Skeletal muscle tissue (tissue), 4 donors: ENCODE measurements around the gene ZAR1L. TPM values are rescaled to one million over a fixed set of nuclear protein-coding genes. Genes with fewer than 3 reads are reported as not detected.
A peak's percentile ranks its signal among the peaks of the same experiment; 100 is the strongest.
"Not testable (repeated sequence)": the region's sequence is repeated elsewhere in the genome, so short reads cannot be mapped to it uniquely, and the experiment has no call there.

Experiments
- H3K27ac ChIP-seq: one replicate; pipeline ENCODE4 v1.7.0; 2013; ENCODE audit warnings: mild to moderate bottlenecking, low read depth, low read length, inconsistent platforms
- H3K27me3 ChIP-seq, 3 donors: one replicate each; pipeline ENCODE4 v1.7.0; 2013; ENCODE audit warnings: low read length in 3 of 3; ENCODE audit not compliant: control insufficient read depth in 3 of 3, insufficient read depth in 3 of 3
- H3K36me3 ChIP-seq, 3 donors: one replicate each; pipeline ENCODE4 v1.7.0; 2013; ENCODE audit warnings: low read length in 3 of 3; ENCODE audit not compliant: control insufficient read depth in 3 of 3, insufficient read depth in 3 of 3
- H3K4me1 ChIP-seq, 3 donors: one replicate each; pipeline ENCODE4 v1.7.0; 2013; ENCODE audit warnings: low read length in 3 of 3, mild to moderate bottlenecking in 3 of 3; ENCODE audit not compliant: control insufficient read depth in 3 of 3, insufficient read depth in 3 of 3
- H3K4me3 ChIP-seq, 3 donors: one replicate each; pipeline ENCODE4 v1.7.0; 2013; ENCODE audit warnings: low read length in 3 of 3
- H3K9ac ChIP-seq, 3 donors: one replicate each; pipeline ENCODE4 v1.7.0; 2013; ENCODE audit warnings: low read length in 3 of 3, mild to moderate bottlenecking in 3 of 3, moderate library complexity in 2 of 3, low read depth in 1 of 3
- H3K9me3 ChIP-seq, 3 donors: one replicate each; pipeline ENCODE4 v1.7.0; 2013; ENCODE audit warnings: low read length in 3 of 3; ENCODE audit not compliant: control insufficient read depth in 3 of 3
- total RNA-seq: library from RNA; depleted of rRNA; stranded (reverse); fragments of >200 nt; gene quantifications from one replicate; pipeline ENCODE4 v1.2.3, GENCODE V29; 2014
- donor health status: Osteomylitis.

ZAR1L gene, protein sequence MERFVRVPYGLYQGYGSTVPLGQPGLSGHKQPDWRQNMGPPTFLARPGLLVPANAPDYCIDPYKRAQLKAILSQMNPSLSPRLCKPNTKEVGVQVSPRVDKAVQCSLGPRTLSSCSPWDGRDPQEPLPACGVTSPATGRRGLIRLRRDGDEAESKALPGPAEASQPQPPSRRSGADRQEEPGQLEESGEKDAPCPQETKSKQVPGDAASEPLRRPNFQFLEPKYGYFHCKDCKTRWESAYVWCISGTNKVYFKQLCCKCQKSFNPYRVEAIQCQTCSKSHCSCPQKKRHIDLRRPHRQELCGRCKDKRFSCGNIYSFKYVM
- total RNA-seq, result not detected

DNA sequence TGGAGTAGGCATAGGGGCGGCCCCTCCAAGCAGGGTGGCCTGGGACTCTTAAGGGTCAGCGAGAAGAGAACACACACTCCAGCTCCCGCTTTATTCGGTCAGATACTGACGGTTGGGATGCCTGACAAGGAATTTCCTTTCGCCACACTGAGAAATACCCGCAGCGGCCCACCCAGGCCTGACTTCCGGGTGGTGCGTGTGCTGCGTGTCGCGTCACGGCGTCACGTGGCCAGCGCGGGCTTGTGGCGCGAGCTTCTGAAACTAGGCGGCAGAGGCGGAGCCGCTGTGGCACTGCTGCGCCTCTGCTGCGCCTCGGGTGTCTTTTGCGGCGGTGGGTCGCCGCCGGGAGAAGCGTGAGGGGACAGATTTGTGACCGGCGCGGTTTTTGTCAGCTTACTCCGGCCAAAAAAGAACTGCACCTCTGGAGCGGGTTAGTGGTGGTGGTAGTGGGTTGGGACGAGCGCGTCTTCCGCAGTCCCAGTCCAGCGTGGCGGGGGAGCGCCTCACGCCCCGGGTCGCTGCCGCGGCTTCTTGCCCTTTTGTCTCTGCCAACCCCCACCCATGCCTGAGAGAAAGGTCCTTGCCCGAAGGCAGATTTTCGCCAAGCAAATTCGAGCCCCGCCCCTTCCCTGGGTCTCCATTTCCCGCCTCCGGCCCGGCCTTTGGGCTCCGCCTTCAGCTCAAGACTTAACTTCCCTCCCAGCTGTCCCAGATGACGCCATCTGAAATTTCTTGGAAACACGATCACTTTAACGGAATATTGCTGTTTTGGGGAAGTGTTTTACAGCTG is at the start of gene ZAR1L, which contains the start of gene BRCA2:
Gene ZAR1L (minus strand): TSS at position 126 of the 790 bp plus-strand sequence. CDS start 3,438 bp downstream, outside the sequence.
Gene BRCA2 (plus strand): TSS at position 271 of the 790 bp plus-strand sequence. CDS start 953 bp downstream, outside the sequence.
- Histone ChIP-seq H3K36me3 (no peaks in the 10 kb centered on the region), H3K27ac (peak within 1 kb of the TSS; percentile 96)

DNA sequence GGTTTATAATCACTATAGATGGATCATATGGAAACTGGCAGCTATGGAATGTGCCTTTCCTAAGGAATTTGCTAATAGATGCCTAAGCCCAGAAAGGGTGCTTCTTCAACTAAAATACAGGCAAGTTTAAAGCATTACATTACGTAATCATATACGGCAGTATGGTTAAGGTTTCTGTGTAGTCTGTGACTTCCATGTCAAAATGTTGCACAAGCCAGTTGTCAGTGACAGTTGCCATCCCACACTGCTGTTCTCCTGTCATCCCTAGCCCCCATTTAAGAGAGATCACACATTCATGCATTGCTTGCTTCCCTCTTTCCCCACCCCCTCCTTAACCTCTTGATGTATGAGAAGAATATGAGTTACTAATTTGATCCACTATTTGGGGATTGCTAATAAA is 47.4 kb upstream of the ZAR1L start:
- H3K27ac ChIP-seq, result no peak overlapping the region
- no peaks in the 10 kb centered on the region for H3K9me3 ChIP-seq
- H3K4me1 ChIP-seq, result no peaks in the 10 kb centered on the region
- H3K36me3 ChIP-seq, result no peaks in the 10 kb centered on the region
- H3K4me3 ChIP-seq, result no peak overlapping the region
- H3K27me3 ChIP-seq, result no peaks in the 10 kb centered on the region
- H3K9ac ChIP-seq, result no peak overlapping the region

More for the DNA sequence above, at the start of gene ZAR1L, which contains the start of gene BRCA2:
- Histone ChIP-seq H3K4me3 (peak within 1 kb of the TSS; percentile 77 to 90 (median 81)), H3K4me1 (peaks cover 9 to 16% (median 12%) of the 10 kb centered on the region in 3 donors), H3K27me3 (no peaks in the 10 kb centered on the region), H3K9me3 (no peaks in the 10 kb centered on the region), H3K9ac (peak within 1 kb of the TSS; percentile 87 to 98 (median 88))

DNA sequence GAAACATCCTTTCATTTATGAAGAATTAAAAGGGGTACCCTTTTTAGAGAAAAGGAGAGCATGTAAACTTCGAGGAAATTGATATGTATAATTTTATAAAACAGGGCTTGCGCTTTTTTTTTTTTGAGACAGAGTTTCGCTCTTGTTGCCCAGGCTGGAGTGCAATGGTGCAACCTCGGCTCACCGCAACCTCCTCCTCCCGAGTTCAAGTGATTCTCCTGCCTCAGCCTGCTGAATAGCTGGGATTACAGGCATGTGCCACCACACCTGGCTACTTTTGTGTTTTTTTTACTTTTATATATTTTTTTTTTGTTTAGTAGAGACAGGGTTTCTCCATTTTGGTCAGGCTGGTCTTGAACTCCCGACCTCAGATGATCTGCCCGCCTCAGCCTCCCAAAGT is 40.8 kb upstream of the ZAR1L start:
- H3K4me3 ChIP-seq, H3K9ac ChIP-seq, H3K36me3 ChIP-seq, H3K9me3 ChIP-seq, H3K27me3 ChIP-seq, H3K27ac ChIP-seq, H3K4me1 ChIP-seq: not testable (repeated sequence)

DNA sequence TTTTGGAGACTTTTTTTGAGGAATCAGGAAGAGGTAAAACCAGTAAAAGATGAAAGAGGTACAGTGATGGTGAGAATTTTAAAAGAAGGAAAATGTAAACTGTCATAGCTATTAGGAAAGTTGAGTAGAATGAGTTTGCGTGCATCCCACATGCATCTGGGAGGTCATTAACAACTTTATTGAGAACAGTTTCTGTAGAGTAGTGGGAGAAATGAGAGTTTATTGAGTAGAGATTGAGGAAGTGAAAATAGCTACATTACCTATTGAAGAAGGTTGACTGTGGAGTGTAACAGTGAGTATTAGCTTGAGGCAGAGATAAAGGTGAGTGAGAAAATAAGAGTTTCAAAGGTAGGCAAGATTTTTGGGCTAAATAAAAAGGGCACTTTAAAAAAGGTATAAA is 38.9 kb upstream of the ZAR1L start:
- no peak overlapping the region for H3K4me3 ChIP-seq
- H3K9me3 ChIP-seq, result no peaks in the 10 kb centered on the region
- no peak overlapping the region for H3K27ac ChIP-seq
- H3K27me3 ChIP-seq, result no peaks in the 10 kb centered on the region
- H3K36me3 ChIP-seq, result no peaks in the 10 kb centered on the region
- H3K9ac ChIP-seq, result no peak overlapping the region
- no peaks in the 10 kb centered on the region for H3K4me1 ChIP-seq

DNA sequence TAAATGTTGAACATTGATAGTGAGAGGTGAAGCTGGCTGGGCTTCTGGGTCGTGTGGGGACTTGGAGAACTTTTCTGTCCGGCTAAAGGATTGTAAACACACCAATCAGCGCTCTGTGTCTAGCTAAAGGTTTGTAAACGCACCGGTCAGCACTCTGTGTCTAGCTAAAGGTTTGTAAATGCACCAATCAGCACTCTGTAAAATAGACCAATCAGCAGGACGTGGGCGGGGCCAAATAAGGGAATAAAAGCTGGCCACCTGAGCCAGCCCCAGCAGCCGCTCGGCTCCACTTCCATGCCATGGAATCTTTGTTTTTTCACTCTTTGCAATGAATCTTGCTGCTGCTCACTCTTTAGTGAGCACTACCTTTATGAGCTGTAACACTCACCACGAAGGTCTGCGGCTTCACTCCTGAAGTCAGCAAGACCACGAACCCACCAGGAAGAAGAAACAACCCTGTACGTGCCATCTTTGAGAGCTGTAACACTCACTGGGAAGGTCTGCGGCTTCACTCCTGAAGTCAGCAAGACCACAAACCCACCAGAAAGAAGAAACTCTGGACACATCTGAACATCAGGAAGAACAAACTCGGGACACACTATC is 35.8 kb upstream of the ZAR1L start:
- H3K27ac ChIP-seq, H3K4me3 ChIP-seq, H3K36me3 ChIP-seq, H3K9me3 ChIP-seq, H3K4me1 ChIP-seq, H3K27me3 ChIP-seq, H3K9ac ChIP-seq: not testable (repeated sequence)

DNA sequence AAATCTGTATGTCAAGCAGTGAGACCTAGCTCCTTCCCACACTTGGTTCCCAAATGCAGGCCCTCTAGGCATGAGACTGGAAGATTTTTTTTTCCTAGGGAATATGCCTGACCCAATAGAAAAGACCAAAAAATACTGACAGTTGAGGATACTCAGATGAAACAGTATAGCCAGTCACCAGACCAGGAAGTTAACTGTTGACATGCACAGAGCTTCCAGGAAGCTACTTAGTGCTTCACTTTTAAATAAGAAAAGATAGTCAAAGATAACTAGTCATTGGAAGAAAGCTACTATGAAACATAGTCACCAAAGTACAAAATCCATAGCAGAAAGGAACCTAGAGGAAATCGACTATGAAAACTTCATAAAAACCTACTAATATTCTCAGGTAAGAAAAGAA is 32.5 kb upstream of the ZAR1L start:
- H3K4me1 ChIP-seq, result no peaks in the 10 kb centered on the region
- no peaks in the 10 kb centered on the region for H3K27me3 ChIP-seq
- H3K4me3 ChIP-seq, result no peak overlapping the region
- no peak overlapping the region for H3K27ac ChIP-seq
- H3K9ac ChIP-seq, result no peak overlapping the region
- H3K36me3 ChIP-seq, result no peaks in the 10 kb centered on the region
- H3K9me3 ChIP-seq, result no peaks in the 10 kb centered on the region

DNA sequence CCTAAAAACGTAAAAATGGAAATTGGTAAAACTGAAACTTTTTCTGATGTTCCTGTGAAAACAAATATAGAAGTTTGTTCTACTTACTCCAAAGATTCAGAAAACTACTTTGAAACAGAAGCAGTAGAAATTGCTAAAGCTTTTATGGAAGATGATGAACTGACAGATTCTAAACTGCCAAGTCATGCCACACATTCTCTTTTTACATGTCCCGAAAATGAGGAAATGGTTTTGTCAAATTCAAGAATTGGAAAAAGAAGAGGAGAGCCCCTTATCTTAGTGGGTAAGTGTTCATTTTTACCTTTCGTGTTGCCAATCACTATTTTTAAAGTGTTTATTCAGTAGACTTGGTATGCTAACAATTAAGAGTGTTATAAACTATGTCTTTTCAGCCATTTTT is 25.8 kb upstream of the ZAR1L start:
- Histone ChIP-seq H3K9me3 (no peaks in the 10 kb centered on the region), H3K27me3 (no peaks in the 10 kb centered on the region), H3K9ac (no peak overlapping the region), H3K27ac (no peak overlapping the region), H3K4me1 (no peaks in the 10 kb centered on the region), H3K36me3 (no peaks in the 10 kb centered on the region), H3K4me3 (no peak overlapping the region)

DNA sequence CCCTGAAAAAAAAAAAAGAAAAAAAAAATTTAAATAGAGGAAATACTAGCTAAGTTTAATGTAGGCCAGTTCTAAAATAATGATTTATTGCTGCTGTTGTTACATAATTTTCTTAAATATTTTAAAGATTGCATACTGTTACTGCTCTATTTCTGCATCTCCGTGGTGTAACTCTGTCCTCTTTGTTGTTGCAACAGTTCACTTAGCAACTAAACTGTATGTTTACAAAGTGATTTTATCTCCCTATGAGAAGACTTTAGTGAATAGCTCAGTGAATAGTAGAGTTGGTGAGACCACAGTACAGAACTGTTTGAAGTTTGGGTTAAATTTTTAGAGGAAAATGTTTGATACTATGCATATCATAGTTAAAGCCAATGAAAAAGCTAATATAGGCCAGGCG is 19.5 kb upstream of the ZAR1L start:
- no peak overlapping the region for H3K4me3 ChIP-seq
- H3K9ac ChIP-seq, result no peak overlapping the region
- H3K9me3 ChIP-seq, result no peaks in the 10 kb centered on the region
- no peaks in the 10 kb centered on the region for H3K27me3 ChIP-seq
- H3K27ac ChIP-seq, result no peak overlapping the region
- H3K36me3 ChIP-seq, result no peaks in the 10 kb centered on the region
- H3K4me1 ChIP-seq, result no peaks in the 10 kb centered on the region

DNA sequence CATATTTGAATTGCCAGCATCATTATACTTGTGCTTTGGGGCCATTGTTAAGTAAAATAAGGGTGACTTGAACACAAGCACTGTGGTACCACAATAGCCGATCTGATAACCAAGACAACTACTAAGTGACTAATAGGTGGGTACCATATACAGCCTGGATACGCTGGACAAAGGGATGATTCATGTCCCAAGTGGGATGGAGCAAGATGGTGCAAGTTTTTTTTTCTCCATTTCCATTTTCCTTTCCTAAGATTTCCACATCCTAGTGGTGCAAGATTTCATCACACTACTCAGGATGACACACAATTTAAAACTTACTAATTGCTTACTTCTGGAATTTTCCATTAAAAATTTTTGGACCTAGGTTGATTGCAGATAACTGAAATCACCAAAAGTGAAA is 15.3 kb upstream of the ZAR1L start:
- no peak overlapping the region for H3K4me3 ChIP-seq
- H3K27ac ChIP-seq, result no peak overlapping the region
- no peaks in the 10 kb centered on the region for H3K27me3 ChIP-seq
- no peak overlapping the region for H3K9ac ChIP-seq
- no peaks in the 10 kb centered on the region for H3K9me3 ChIP-seq
- H3K36me3 ChIP-seq, result no peaks in the 10 kb centered on the region
- no peaks in the 10 kb centered on the region for H3K4me1 ChIP-seq

DNA sequence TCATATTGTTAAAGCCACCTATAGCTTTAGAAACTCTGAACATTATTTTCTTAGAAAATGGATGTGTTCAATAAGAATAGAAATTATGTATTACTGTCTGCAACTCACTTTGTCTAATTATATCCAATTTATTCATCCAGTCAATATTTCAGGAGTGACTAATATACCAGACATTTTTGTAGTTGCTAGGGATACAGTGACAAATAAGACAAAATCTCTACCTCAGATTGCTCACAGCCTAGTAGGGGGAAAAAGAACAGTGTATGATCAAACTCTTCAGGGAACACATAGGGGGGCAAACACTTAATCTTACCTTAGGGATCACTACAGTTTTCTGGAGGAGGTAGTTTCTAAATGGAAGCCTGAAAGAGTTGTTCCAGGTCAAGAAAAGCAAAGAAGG is 8.7 kb upstream of the ZAR1L start:
- Histone ChIP-seq H3K4me1 (no peaks in the 10 kb centered on the region), H3K9me3 (no peaks in the 10 kb centered on the region), H3K9ac (no peak overlapping the region), H3K27me3 (no peaks in the 10 kb centered on the region), H3K4me3 (no peak overlapping the region), H3K36me3 (no peaks in the 10 kb centered on the region), H3K27ac (no peak overlapping the region)
